K562 (cell line): Measurements from ENCODE around the gene PRRT1. TPM values are rescaled to one million over a fixed set of nuclear protein-coding genes. Genes with fewer than 3 reads are reported as not detected.

ENCODE experiments used
- ASH1L ChIP-seq: fragments of 450-650 bp; IDR thresholded peaks from 2 replicates; pipeline ENCODE4 v1.6.1; 2018; ENCODE audit warnings: borderline replicate concordance, mild to moderate bottlenecking, low read depth; ENCODE audit not compliant: partially characterized antibody
- BRCA1 ChIP-seq, 2 experiments: fragments of 450-650 bp in 1 of 2; sonication (generic) in 1 of 2; formaldehyde crosslinking in 1 of 2; IDR thresholded peaks; 2 replicates each; pipeline versions ENCODE4 v1.5.0 to v1.6.1; 2017 to 2020; ENCODE audit warnings: mild to moderate bottlenecking in 1 of 2, missing genetic modification reagents in 1 of 2
- CREB1 ChIP-seq, 2 experiments: sonication (generic) in 1 of 2; formaldehyde crosslinking in 1 of 2; IDR thresholded peaks; 2 replicates each; pipeline versions ENCODE4 v1.6.1 to v1.8.0; 2012 to 2022; ENCODE audit warnings: inconsistent platforms in 1 of 2, mild to moderate bottlenecking in 1 of 2, missing genetic modification reagents in 1 of 2, moderate library complexity in 1 of 2
- CXXC5 ChIP-seq: fragments of 250-450 bp; sonication (Bioruptor Pico); IDR thresholded peaks from 2 replicates; pipeline ENCODE4 v1.8.0; 2022; ENCODE audit warnings: inconsistent platforms, mild to moderate bottlenecking, moderate library complexity
- DDX20 ChIP-seq: fragments of 450-650 bp; IDR thresholded peaks from 2 replicates; pipeline ENCODE4 v1.6.1; 2016; ENCODE audit warnings: missing genetic modification characterization, low read depth, mild to moderate bottlenecking, missing compliant biosample characterization, moderate library complexity
- MEIS2 ChIP-seq: fragments of 450-650 bp; IDR thresholded peaks from 2 replicates; pipeline ENCODE4 v1.6.1; 2014; ENCODE audit warnings: mild to moderate bottlenecking; ENCODE audit not compliant: partially characterized antibody
- NCOA4 ChIP-seq: fragments of 450-650 bp; IDR thresholded peaks from 2 replicates; pipeline ENCODE4 v1.6.1; 2018; ENCODE audit warnings: mild to moderate bottlenecking; ENCODE audit not compliant: partially characterized antibody
- POLR3A ChIP-seq: IDR thresholded peaks from 2 replicates; pipeline ENCODE4 v1.6.1; 2011; ENCODE audit warnings: borderline replicate concordance, mild to moderate bottlenecking, moderate library complexity; ENCODE audit not compliant: insufficient read length, insufficient read depth; ENCODE audit errors: extremely low read depth
- RBM22 ChIP-seq: fragments of 200-400 bp; formaldehyde crosslinking; IDR thresholded peaks from 2 replicates; pipeline ENCODE4 v1.6.1; 2018; ENCODE audit warnings: low read length, low read depth; ENCODE audit not compliant: poor library complexity, severe bottlenecking
- SRSF9 ChIP-seq: fragments of 200-400 bp; formaldehyde crosslinking; IDR thresholded peaks from 2 replicates; pipeline ENCODE4 v1.6.1; 2017; ENCODE audit warnings: low read depth, low read length, borderline replicate concordance
- TAF9B ChIP-seq: fragments of 450-650 bp; IDR thresholded peaks from 2 replicates; pipeline ENCODE4 v1.6.1; 2018; ENCODE audit warnings: mild to moderate bottlenecking; ENCODE audit not compliant: partially characterized antibody
- ZFP36 ChIP-seq: fragments of 150-350 bp; IDR thresholded peaks from 2 replicates; pipeline ENCODE4 v1.6.1; 2018; ENCODE audit warnings: low read length, low read depth; ENCODE audit not compliant: partially characterized antibody
- ZNF232 ChIP-seq: sonication (generic); formaldehyde crosslinking; IDR thresholded peaks from 2 replicates; pipeline ENCODE4 v1.8.0; 2022; ENCODE audit warnings: mild to moderate bottlenecking, missing genetic modification reagents
- ZNF707 ChIP-seq: fragments of 250-450 bp; sonication (Bioruptor Pico); conservative IDR thresholded peaks from 2 replicates; pipeline ENCODE4 v1.8.0; 2022; ENCODE audit warnings: inconsistent platforms, mild to moderate bottlenecking, moderate library complexity
- ZNF780A ChIP-seq: fragments of 250-450 bp; sonication (Bioruptor Pico); IDR thresholded peaks from 2 replicates; pipeline ENCODE4 v1.5.0; 2021; ENCODE audit warnings: mild to moderate bottlenecking
- polyA plus RNA-seq, 8 experiments: library from polyadenylated mRNA; depleted of rRNA in 4 of 8; stranded (reverse) in 5 of 8; unstranded in 3 of 8; fragments of >200 nt; fragmentation: Nextera tagmentation in 2 of 8; fragmentation: Illumina TruSeq in 1 of 8; extraction: Ambion mirVana in 2 of 8; extraction: Trizol in 1 of 8; gene quantifications; 2 replicates each; pipeline versions ENCODE4 v1.2.1 to v1.2.3, GENCODE V29; 2011 to 2014; ENCODE audit warnings: inconsistent platforms in 1 of 8, missing spikeins in 1 of 8
- total RNA-seq, 7 experiments: library from RNA; depleted of rRNA in 6 of 7; stranded (reverse); fragments of >200 nt in 6 of 7; fragmentation: Illumina TruSeq in 2 of 7; extraction: Trizol in 2 of 7; gene quantifications; 2 replicates each; pipeline versions ENCODE4 v1.2.1 to v1.2.3, GENCODE V29; 2011 to 2021; ENCODE audit warnings: low replicate concordance in 1 of 7
- TF ChIP-seq, protein P1 (sequence below), 2 experiments: fragments of 450-650 bp in 1 of 2; IDR thresholded peaks; 2 replicates each; pipeline ENCODE4 v1.6.1; 2011 to 2017; ENCODE audit warnings: low read depth in 2 of 2, antibody characterized with exemption in 1 of 2, borderline replicate concordance in 1 of 2, low read length in 1 of 2, mild to moderate bottlenecking in 1 of 2, mixed read lengths in 1 of 2; ENCODE audit not compliant: control insufficient read depth in 1 of 2
- TF ChIP-seq, protein P2 (sequence below): fragments of 450-650 bp; IDR thresholded peaks from 2 replicates; pipeline ENCODE4 v1.6.1; 2016
- TF ChIP-seq, protein P3 (sequence below): fragments of 250-450 bp; sonication (Bioruptor Pico); IDR thresholded peaks from 2 replicates; pipeline ENCODE4 v1.8.0; 2021; ENCODE audit warnings: borderline replicate concordance, mild to moderate bottlenecking, moderate library complexity; ENCODE audit not compliant: poor library complexity, severe bottlenecking
- TF ChIP-seq, protein P4 (sequence below): fragments of 250-450 bp; sonication (Bioruptor Pico); IDR thresholded peaks from 2 replicates; pipeline ENCODE4 v1.9.0; 2021; ENCODE audit warnings: mild to moderate bottlenecking

The PRRT1 gene
- total and polyA plus RNA-seq, 9 of the 15 experiments (the other 6 are each of a cell fraction or from before 2014, with no cell fraction given), result 0.14 to 3.5 (median 0.41) TPM

DNA sequence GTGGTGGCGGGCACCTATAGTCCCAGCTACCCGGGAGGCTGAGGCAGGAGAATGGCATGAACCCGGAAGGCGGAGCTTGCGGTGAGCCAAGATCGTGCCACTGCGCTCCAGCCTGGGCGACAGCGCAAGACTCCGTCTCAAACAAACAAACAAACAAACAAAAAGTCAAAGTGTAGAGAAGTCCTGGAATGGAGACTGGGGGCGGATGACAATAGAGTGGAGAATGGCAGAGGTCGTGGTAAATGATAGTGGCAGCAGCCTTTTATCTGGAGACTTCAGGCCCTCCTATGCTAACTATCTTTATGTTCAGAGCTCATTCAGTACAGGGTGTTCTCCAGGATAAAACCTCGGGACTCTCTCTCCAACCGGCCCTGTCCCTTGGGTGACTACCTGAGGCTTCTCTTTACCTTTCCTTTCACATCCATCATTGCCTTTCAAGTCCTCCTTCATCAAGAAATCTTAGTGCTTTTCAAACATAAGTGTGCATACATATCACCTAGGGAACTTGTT lies 20.2 kb downstream of the PRRT1 start (continued):
- TF ChIP-seq, protein P1, sequence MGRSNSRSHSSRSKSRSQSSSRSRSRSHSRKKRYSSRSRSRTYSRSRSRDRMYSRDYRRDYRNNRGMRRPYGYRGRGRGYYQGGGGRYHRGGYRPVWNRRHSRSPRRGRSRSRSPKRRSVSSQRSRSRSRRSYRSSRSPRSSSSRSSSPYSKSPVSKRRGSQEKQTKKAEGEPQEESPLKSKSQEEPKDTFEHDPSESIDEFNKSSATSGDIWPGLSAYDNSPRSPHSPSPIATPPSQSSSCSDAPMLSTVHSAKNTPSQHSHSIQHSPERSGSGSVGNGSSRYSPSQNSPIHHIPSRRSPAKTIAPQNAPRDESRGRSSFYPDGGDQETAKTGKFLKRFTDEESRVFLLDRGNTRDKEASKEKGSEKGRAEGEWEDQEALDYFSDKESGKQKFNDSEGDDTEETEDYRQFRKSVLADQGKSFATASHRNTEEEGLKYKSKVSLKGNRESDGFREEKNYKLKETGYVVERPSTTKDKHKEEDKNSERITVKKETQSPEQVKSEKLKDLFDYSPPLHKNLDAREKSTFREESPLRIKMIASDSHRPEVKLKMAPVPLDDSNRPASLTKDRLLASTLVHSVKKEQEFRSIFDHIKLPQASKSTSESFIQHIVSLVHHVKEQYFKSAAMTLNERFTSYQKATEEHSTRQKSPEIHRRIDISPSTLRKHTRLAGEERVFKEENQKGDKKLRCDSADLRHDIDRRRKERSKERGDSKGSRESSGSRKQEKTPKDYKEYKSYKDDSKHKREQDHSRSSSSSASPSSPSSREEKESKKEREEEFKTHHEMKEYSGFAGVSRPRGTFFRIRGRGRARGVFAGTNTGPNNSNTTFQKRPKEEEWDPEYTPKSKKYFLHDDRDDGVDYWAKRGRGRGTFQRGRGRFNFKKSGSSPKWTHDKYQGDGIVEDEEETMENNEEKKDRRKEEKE (IDR thresholded peaks at IDR 0.05; ENCODE audit: borderline replicate concordance in 1 of 2, control insufficient read depth in 1 of 2, low read depth in 2 of 2, low read length in 1 of 2), result no peak
- TF ChIP-seq MEIS2 (peak; percentile 85), ASH1L (no peak), CXXC5 (CRISPR knock-in tag) (peak; percentile 86), ZFP36 (no peak), RBM22 (no peak), ZNF707 (CRISPR knock-in tag) (0 out of 2 replicates have a peak, but pooled peaks have one; percentile 62), SRSF9 (no peak), TAF9B (no peak), DDX20 (tag) (no peak), BRCA1 (IDR thresholded peaks at IDR 0.05) (no peak), BRCA1 (CRISPR knock-in tag; IDR thresholded peaks at IDR 0.05) (no peak), NCOA4 (peak; percentile 96), ZNF232 (CRISPR knock-in tag) (no peak), ZNF780A (CRISPR knock-in tag) (no peak), POLR3A (no peak), CREB1 (IDR thresholded peaks at IDR 0.05) (peak; percentile 82), CREB1 (CRISPR knock-in tag; IDR thresholded peaks at IDR 0.05) (no peak)
- TF ChIP-seq, protein P2, sequence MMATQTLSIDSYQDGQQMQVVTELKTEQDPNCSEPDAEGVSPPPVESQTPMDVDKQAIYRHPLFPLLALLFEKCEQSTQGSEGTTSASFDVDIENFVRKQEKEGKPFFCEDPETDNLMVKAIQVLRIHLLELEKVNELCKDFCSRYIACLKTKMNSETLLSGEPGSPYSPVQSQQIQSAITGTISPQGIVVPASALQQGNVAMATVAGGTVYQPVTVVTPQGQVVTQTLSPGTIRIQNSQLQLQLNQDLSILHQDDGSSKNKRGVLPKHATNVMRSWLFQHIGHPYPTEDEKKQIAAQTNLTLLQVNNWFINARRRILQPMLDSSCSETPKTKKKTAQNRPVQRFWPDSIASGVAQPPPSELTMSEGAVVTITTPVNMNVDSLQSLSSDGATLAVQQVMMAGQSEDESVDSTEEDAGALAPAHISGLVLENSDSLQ, result peak; percentile 66; the same call in 1 of the 2 replicates
- TF ChIP-seq, protein P3, sequence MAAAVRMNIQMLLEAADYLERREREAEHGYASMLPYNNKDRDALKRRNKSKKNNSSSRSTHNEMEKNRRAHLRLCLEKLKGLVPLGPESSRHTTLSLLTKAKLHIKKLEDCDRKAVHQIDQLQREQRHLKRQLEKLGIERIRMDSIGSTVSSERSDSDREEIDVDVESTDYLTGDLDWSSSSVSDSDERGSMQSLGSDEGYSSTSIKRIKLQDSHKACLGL (CRISPR knock-in tag), result no peak
- TF ChIP-seq, protein P4, sequence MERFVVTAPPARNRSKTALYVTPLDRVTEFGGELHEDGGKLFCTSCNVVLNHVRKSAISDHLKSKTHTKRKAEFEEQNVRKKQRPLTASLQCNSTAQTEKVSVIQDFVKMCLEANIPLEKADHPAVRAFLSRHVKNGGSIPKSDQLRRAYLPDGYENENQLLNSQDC (CRISPR knock-in tag), result no peak
